Nephron progenitor cell (in vitro differentiated cells): Measurements from ENCODE around the gene HLA-DOA.

ENCODE experiments used
- DNase-seq: peaks from one replicate; pipeline ENCODE4 v3.0.0; 2021
- H3K27ac Mint-ChIP-seq: 2 replicates; pipeline ENCODE4 v1.8.0; 2021; ENCODE audit warnings: mild to moderate bottlenecking, moderate library complexity, mixed read lengths
- H3K27me3 Mint-ChIP-seq: 2 replicates; pipeline ENCODE4 v1.8.0; 2021; ENCODE audit warnings: mild to moderate bottlenecking, low read depth, mixed read lengths; ENCODE audit not compliant: poor library complexity
- H3K36me3 Mint-ChIP-seq: 2 replicates; pipeline ENCODE4 v1.8.0; 2021; ENCODE audit warnings: low read depth, mixed read lengths
- H3K4me1 Mint-ChIP-seq: 2 replicates; pipeline ENCODE4 v1.8.0; 2021; ENCODE audit warnings: mixed read lengths
- H3K4me3 Mint-ChIP-seq: 2 replicates; pipeline ENCODE4 v1.8.0; 2021; ENCODE audit warnings: mild to moderate bottlenecking, moderate library complexity, mixed read lengths
- H3K9me3 Mint-ChIP-seq: 2 replicates; pipeline ENCODE4 v1.8.0; 2021; ENCODE audit warnings: mild to moderate bottlenecking, moderate library complexity, mixed read lengths
- TF ChIP-seq, protein P1 (sequence below): fragments of 200-600 bp; sonication (generic); IDR thresholded peaks from 2 replicates; pipeline ENCODE4 v1.5.0; 2021; ENCODE audit warnings: antibody characterized with exemption

The HLA-DOA gene

GRCh38 chr6:33049323-33050013 lies 40.1 kb upstream of the HLA-DOA start:
- DNase-seq: no peak
- H3K36me3 Mint-ChIP-seq: no peaks in the 10 kb centered on the region

GRCh38 chr6:33040157-33040556 lies 30.8 kb upstream of the HLA-DOA start:
- peaks cover 27% of the 10 kb centered on the region for H3K27me3 Mint-ChIP-seq
- TF ChIP-seq, protein P1, sequence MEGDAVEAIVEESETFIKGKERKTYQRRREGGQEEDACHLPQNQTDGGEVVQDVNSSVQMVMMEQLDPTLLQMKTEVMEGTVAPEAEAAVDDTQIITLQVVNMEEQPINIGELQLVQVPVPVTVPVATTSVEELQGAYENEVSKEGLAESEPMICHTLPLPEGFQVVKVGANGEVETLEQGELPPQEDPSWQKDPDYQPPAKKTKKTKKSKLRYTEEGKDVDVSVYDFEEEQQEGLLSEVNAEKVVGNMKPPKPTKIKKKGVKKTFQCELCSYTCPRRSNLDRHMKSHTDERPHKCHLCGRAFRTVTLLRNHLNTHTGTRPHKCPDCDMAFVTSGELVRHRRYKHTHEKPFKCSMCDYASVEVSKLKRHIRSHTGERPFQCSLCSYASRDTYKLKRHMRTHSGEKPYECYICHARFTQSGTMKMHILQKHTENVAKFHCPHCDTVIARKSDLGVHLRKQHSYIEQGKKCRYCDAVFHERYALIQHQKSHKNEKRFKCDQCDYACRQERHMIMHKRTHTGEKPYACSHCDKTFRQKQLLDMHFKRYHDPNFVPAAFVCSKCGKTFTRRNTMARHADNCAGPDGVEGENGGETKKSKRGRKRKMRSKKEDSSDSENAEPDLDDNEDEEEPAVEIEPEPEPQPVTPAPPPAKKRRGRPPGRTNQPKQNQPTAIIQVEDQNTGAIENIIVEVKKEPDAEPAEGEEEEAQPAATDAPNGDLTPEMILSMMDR: no peak
- H3K27ac Mint-ChIP-seq: no peak overlapping the region
- H3K9me3 Mint-ChIP-seq: peaks cover 22% of the 10 kb centered on the region
- no peaks in the 10 kb centered on the region for H3K4me1 Mint-ChIP-seq
- no peak for DNase-seq
- no peaks in the 10 kb centered on the region for H3K36me3 Mint-ChIP-seq
- H3K4me3 Mint-ChIP-seq: no peak overlapping the region

More at GRCh38 chr6:33049323-33050013, 40.1 kb upstream of the HLA-DOA start:
- peaks cover 28% of the 10 kb centered on the region for H3K9me3 Mint-ChIP-seq
- H3K27me3 Mint-ChIP-seq: peaks cover 15% of the 10 kb centered on the region
- TF ChIP-seq, protein P1: no peak
- H3K27ac Mint-ChIP-seq: no peak overlapping the region
- no peak overlapping the region for H3K4me3 Mint-ChIP-seq
- peaks cover 6% of the 10 kb centered on the region for H3K4me1 Mint-ChIP-seq

GRCh38 chr6:33036535-33036934 lies 27.1 kb upstream of the HLA-DOA start:
- no peak for DNase-seq

GRCh38 chr6:33034554-33034953 lies 25.2 kb upstream of the HLA-DOA start:
- Mint-ChIP-seq H3K36me3 (no peaks in the 10 kb centered on the region), H3K9me3 (peaks cover 17% of the 10 kb centered on the region), H3K4me1 (no peaks in the 10 kb centered on the region), H3K4me3 (no peak overlapping the region), H3K27me3 (peaks cover 63% of the 10 kb centered on the region), H3K27ac (no peak overlapping the region)
- TF ChIP-seq, protein P1: no peak
- no peak for DNase-seq

More at GRCh38 chr6:33036535-33036934, 27.1 kb upstream of the HLA-DOA start:
- Mint-ChIP-seq H3K9me3 (peaks cover 17% of the 10 kb centered on the region), H3K4me3 (no peak overlapping the region), H3K27me3 (peaks cover 46% of the 10 kb centered on the region), H3K36me3 (no peaks in the 10 kb centered on the region), H3K4me1 (no peaks in the 10 kb centered on the region), H3K27ac (no peak overlapping the region)
- TF ChIP-seq, protein P1: no peak

DNA sequence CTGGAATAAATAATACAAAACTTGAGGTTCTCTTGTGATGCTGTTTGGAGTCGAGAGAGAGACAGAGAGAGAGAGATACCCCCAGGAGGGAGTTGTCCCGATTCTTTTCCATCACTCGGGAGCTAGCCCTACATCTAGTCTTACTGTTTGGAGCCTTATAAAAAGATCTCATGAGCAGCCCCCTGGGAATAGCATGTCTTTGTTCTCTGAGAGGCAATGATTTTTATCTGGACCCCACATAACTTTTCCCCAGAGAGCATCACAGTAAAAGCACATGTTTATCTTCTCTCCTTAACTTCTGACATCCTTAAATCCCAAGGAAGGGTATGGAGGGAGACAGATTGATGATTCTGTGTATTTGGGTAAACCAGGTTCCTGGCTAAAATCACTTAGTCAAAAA lies 20.9 kb upstream of the HLA-DOA start:
- peaks cover 9% of the 10 kb centered on the region for H3K9me3 Mint-ChIP-seq
- H3K36me3 Mint-ChIP-seq: no peaks in the 10 kb centered on the region
- TF ChIP-seq, protein P1: no peak
- no peaks in the 10 kb centered on the region for H3K4me1 Mint-ChIP-seq
- no peak overlapping the region for H3K4me3 Mint-ChIP-seq
- H3K27me3 Mint-ChIP-seq: peaks cover 64% of the 10 kb centered on the region
- DNase-seq: no peak
- H3K27ac Mint-ChIP-seq: no peak overlapping the region
